Astrocyte of the hippocampus (primary cell): ENCODE results near the gene CACHD1.

Source experiments
- DNase-seq: peaks from one replicate; pipeline ENCODE4 v3.0.0; 2011; ENCODE audit warnings: low read depth, low spot score

CACHD1 gene

DNA sequence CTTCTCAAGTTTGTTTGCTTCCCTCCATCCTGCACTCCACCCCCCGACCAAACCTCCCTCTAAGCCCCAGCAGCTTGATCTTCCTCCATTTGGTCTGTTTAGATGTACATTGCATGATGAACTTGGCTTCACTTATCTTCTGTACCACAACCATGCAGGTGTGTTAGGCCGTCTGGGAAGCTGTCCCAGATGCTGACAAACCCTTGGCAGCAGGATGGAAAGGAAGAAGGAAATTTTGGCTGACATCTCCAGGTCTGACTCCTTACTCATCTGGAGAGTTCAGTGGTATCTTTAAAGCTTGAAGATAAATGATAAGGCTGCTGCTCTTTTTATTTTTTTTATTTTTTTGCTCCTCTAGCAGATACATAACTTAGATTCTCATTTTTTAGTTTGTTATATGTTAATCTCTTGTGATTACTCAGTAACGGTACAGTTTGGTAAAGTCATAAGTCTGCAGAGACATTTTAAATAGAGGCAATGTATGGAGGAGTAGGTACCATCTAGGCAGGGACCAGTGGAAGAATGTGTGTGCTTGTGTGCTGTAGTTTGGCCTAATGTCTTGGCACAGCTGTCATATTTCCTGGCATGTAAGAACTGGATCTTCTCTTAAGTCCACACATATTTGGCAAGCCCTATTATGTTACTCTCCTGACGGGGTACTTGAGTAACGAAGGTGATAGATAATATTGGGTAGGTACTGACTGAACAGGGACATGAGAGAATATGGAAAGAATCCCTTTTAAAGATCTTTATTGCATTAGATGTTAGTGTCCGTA, 79.7 kb downstream of the CACHD1 start:
- DNase-seq: no peak

DNA sequence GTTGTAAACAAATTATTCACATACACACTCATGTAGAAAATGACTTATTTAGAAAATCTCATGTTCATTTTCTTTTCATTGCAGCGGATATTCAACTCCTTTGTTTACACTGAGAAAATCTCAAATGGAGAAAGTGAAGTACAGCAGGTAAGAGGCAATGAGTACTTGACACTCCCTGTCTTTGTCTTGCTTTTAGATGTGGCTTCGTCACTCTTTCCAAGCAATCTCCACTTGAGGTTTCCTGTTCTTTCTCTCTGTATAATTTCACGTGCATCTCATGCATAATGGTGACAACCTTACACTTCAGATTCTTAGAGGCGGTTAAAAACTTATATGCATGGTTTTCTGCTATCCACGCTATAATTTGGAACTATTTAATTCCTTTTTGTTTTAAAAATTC, 80.6 kb downstream of the CACHD1 start:
- no peak for DNase-seq

DNA sequence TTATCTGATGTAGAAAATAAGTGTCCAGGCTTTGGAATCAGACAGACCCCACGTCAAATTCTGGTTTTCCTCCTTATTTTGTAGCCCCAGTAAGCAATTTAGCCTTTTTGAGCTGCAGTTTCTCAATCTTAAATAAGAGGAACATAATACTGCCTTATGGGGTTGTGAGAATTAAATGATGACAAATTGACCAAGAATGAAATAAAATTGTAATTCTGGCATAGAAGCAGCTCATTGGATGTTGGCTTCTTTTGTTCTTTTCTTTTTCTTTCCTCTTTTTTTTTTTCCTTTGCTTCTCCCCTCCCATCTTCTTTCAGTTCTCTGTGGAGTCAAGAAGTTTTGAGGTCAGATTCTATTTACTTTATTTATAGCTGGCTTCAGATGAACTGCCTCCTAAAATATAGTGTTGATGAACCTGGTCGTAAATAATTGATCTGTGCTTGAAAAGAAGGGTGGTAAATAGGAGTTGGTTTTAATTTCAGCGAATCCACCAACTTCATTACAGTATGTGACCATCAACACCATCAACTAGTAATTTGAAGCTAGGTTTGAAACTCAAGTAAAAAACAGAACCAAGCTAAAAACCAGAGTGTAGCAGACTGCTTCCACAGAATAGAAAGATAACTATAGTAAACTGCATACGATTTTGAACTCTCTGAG, 81.1 kb downstream of the CACHD1 start:
- no peak for DNase-seq

DNA sequence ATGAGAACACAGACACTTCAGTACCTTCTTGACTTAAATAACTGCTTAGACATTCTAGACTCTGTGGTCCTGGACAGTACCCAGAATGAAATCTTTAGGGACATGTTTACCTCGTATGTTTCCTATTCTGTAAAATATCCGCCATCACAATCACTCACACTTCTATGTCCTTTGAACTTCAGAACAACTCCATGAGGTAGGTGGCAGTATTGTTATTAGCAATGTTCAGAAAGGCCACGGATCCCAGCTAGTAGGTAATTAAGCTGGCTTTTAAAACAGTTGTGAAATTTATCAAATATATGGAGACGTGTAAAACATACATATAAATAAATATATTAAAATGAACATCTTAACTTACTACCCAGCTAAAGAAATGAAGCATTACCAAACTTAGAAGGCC, 83.4 kb downstream of the CACHD1 start:
- no peak for DNase-seq

DNA sequence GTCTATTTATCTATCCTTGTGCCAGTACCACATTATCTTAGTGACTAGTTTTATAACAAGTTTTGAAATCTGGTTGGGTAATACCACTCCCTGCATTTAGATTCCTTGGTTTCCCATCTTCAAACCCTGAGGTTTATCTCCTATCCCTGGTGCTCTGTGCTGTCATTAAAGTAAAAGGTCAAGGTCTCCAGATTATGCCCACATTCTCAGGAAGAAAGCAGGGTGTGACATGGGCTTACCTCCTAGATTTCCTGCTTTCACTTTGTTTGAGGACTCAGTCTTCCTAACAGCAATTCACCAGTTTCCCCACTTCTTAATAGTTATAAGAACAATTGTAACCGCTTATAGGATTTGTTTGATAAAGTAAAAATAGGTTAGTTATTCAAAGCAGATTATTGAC, 86.0 kb downstream of the CACHD1 start:
- DNase-seq: no peak

DNA sequence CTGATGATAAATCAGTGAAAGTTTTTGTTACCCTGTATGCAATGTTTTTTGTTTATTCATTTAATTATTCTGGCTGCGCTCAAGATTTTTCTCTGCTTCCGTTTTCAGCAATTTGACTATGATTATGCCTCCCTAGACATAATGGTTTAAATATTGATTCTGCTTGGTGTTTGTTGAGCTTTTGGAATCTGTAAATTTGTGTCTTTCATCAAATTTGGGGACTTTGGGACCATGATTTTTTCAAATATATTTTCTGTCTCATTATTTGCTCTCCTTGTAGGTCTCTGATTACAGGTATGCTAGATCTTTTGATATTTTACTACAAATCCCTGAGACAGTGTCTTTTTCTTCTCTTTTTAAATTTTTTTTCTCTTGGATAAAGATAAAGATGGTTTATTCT, 92.1 kb downstream of the CACHD1 start:
- DNase-seq: no peak

DNA sequence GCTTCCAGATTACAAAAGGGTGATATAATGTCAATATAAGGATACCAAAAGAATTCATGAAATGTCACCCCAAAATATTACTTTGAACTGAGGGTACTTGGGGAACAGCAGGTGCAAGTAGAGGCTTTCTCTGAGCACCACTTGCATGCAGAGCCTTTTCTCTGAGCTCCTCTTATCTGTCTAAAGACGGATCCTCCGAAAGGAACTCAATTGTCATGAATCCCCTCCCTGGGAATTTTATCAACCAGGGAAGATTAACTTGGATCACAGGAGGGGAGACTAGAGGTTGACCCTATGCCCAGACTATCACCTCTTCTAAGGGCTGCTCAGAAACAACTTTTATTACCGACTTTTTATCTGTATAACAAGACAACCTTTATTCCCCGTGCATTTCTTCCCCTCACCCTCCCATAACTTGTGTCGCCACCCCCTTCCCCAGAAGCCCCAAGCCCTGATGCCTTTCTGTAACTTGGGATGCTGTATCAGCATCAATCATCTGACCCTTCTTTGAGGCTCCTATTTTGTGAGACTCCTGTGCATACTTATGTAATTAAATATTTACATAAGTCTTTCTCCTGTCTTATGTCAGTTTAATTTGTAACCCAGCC, 94.1 kb downstream of the CACHD1 start:
- no peak for DNase-seq

- no peak for DNase-seq
Measured at GRCh38 chr1:64564891-64565290, 95.0 kb downstream of the CACHD1 start.

GRCh38 chr1:64567426-64568170, 97.7 kb downstream of the CACHD1 start:
- no peak for DNase-seq

- no peak for DNase-seq
Measured at GRCh38 chr1:64568171-64568450, 98.2 kb downstream of the CACHD1 start.

- peak; percentile 22 for DNase-seq
Measured at GRCh38 chr1:64569411-64569810, 99.5 kb downstream of the CACHD1 start.

GRCh38 chr1:64570267-64570855, 100.4 kb downstream of the CACHD1 start:
- DNase-seq: no peak

GRCh38 chr1:64572222-64572900, 102.4 kb downstream of the CACHD1 start:
- no peak for DNase-seq

DNA sequence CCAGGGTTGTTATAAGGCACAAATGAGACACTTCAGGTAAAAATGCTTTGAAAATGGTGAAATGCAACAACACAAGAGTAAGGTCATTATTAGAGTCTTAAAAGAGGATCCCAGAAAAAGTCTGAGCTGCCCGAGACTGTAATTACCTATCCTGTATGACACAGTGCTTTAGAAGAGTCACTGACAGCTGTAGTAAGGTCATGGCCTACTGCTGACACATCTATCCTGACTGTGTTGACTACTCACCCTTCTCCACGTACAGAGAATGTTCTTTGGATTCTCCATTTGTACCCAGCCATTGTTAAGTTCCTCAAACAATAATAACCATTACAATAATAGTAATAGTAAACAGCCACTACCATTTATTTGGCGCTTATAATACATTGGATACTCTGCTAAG, 104.4 kb downstream of the CACHD1 start:
- DNase-seq: no peak

GRCh38 chr1:64575881-64576676, 106.2 kb downstream of the CACHD1 start:
- peak; percentile 32 for DNase-seq

GRCh38 chr1:64578270-64578973, 108.5 kb downstream of the CACHD1 start:
- no peak for DNase-seq

DNA sequence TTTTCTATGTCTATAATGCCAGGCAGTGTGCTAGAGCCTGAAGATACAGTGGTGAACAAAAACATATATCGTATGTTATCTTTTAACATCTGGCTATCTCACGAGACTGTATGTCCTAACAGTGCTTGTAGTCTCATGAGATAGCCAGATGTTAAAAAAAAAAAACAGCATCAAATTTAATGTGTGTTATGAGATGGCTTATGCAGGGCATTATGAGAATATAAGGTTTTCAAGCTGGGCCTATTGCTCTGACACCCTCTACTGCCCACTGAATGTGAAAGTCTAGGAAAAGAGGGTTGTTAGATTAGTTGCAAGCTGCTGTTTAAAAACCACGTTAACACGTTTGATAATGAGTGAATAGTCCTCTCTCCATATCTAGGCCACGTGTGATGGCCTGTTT, 109.8 kb downstream of the CACHD1 start:
- no peak for DNase-seq

DNA sequence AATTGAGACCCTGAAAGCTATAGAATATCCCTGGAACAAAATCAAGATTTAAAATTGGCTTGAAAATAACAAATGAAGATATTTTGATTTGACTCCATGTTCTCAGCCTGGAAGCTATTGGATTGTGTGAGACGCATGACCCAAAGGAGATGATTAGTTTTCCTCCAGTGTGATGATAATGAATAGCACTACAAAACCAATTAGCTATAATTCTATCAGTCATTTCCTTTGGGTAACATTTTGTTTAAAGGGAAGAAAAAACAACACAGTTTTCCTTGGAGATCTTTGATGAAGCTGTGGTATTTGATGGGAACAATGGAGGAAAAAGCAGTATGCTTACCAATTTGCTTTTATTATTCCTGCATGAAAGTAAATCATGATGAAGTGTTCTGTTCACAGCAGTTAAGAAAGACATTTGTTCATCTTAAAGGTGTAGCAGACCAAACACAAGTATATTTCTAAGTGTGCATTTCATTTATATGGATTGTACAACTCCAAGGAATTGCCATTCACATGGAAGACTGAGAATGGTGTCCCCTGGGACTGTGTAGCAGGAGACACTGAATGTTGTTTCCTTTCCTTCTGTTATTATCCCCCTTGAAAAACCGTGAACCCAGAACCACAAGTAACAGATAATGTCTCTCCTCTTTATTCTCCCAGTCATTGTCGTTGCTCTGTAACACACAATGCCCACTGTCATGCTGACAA, 111.4 kb downstream of the CACHD1 start:
- DNase-seq: no peak

- DNase-seq: no peak
Measured at GRCh38 chr1:64581843-64582185, 111.9 kb downstream of the CACHD1 start.

DNA sequence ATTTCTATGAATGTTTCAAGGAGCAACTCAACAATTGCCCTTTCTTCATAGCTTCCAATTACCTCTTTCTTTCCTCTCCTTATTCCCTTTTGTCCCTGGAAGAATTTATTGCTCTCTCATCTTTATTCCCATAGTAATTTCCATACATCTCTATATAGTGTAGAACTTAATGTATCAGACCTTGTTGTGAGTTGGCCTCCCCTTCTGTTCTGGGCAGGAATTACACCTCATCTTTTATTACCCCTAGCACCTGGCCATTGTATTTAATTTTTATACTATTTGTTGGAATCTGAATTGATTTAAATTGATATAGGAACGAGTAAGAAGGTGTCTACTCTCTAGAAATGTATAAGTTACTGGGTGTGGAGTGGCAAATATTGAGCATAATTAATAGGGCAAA, 114.5 kb downstream of the CACHD1 start:
- DNase-seq: no peak
